Fibroblast of villous mesenchyme (primary cell): Measurements from ENCODE around the gene DGCR2. TPM values are rescaled to one million over a fixed set of nuclear protein-coding genes. Genes with fewer than 3 reads are reported as not detected.

Source experiments
- DNase-seq: peaks from one replicate; pipeline ENCODE4 v3.0.0-alpha.2; 2010; ENCODE audit warnings: low read depth
- H3K4me3 ChIP-seq: 2 replicates; pipeline ENCODE4 v1.5.1; 2011; ENCODE audit warnings: low read depth, mild to moderate bottlenecking, low read length
- CTCF ChIP-seq: IDR thresholded peaks from 2 replicates; pipeline ENCODE4 v1.5.1; 2012; ENCODE audit warnings: low read depth, mild to moderate bottlenecking, low read length; ENCODE audit not compliant: insufficient read depth
- total RNA-seq: library from RNA; depleted of rRNA; stranded (reverse); fragments of >200 nt; gene quantifications from 2 replicates; pipeline ENCODE4 v1.2.3, GENCODE V29; 2012

The DGCR2 gene
- total RNA-seq, 1 donor = 53.5 TPM

- no peak for TF ChIP-seq CTCF
- H3K4me3 ChIP-seq = no peak overlapping the region
- no peak for DNase-seq
Measured at GRCh38 chr22:19131685-19132015, 9.4 kb upstream of the DGCR2 start.

GRCh38 chr22:19130959-19131684 is 8.9 kb upstream of the DGCR2 start, which contains the start of gene TSSK2:
Gene TSSK2, plus strand, starts transcription at chr22:19131308. Its CDS starts 92 bp downstream, at chr22:19131400.
- no peak for DNase-seq
- no peak for TF ChIP-seq CTCF

GRCh38 chr22:19129871-19130270 is 7.7 kb upstream of the DGCR2 start:
- DNase-seq = no peak
- TF ChIP-seq CTCF = no peak
- H3K4me3 ChIP-seq = no peak overlapping the region

More at GRCh38 chr22:19130959-19131684, 8.9 kb upstream of the DGCR2 start, which contains the start of gene TSSK2:
- H3K4me3 ChIP-seq = no peak within 1 kb of the TSS

GRCh38 chr22:19128946-19129727 is 6.9 kb upstream of the DGCR2 start:
- no peak for DNase-seq
- TF ChIP-seq CTCF = no peak
- H3K4me3 ChIP-seq = no peak overlapping the region

GRCh38 chr22:19128009-19128401 is 5.8 kb upstream of the DGCR2 start:
- H3K4me3 ChIP-seq = no peak overlapping the region
- TF ChIP-seq CTCF = no peak
- DNase-seq = no peak

GRCh38 chr22:19127329-19128008 is 5.3 kb upstream of the DGCR2 start:
- H3K4me3 ChIP-seq = no peak overlapping the region
- DNase-seq = no peak

More at GRCh38 chr22:19127329-19128008, 5.3 kb upstream of the DGCR2 start:
- TF ChIP-seq CTCF = no peak
